Measurements from ENCODE around the gene TFF3.

TFF3 gene

DNA sequence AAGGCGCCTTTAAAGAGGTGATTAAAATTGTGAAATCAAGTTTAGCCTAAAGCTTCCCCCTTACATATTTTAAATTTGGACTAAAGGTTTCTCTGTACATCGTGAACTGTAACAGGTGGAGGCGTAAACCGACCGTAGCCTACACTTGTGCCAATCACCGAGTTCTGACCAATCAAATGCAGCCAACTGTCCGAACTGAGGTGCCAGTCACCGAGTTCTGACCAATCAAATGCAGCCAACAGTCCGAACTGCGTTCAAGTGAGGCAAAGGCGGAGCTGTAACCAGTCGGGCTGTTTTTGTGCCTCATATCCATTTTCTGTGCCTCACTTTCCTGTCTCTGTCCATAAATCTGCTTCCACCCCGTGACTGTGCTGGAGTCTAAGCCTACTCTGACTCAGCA, 43.7 kb upstream of the TFF3 start:
- no peak for DNase-seq (ENCODE audit: low read depth)
- H3K4me3 ChIP-seq (replicated peaks; ENCODE audit: low read depth, low read length), result no peak overlapping the region
- TF ChIP-seq, protein P1, sequence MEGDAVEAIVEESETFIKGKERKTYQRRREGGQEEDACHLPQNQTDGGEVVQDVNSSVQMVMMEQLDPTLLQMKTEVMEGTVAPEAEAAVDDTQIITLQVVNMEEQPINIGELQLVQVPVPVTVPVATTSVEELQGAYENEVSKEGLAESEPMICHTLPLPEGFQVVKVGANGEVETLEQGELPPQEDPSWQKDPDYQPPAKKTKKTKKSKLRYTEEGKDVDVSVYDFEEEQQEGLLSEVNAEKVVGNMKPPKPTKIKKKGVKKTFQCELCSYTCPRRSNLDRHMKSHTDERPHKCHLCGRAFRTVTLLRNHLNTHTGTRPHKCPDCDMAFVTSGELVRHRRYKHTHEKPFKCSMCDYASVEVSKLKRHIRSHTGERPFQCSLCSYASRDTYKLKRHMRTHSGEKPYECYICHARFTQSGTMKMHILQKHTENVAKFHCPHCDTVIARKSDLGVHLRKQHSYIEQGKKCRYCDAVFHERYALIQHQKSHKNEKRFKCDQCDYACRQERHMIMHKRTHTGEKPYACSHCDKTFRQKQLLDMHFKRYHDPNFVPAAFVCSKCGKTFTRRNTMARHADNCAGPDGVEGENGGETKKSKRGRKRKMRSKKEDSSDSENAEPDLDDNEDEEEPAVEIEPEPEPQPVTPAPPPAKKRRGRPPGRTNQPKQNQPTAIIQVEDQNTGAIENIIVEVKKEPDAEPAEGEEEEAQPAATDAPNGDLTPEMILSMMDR (IDR thresholded peaks at IDR 0.05; ENCODE audit: low read length, missing control alignments), result no peak

- no peak for DNase-seq (ENCODE audit: low read depth)
- no peak overlapping the region for H3K4me3 ChIP-seq (replicated peaks; ENCODE audit: low read depth, low read length)
- TF ChIP-seq, protein P1 (IDR thresholded peaks at IDR 0.05; ENCODE audit: low read length, missing control alignments), result no peak
Measured at GRCh38 chr21:42358261-42358660, 43.1 kb upstream of the TFF3 start.

DNA sequence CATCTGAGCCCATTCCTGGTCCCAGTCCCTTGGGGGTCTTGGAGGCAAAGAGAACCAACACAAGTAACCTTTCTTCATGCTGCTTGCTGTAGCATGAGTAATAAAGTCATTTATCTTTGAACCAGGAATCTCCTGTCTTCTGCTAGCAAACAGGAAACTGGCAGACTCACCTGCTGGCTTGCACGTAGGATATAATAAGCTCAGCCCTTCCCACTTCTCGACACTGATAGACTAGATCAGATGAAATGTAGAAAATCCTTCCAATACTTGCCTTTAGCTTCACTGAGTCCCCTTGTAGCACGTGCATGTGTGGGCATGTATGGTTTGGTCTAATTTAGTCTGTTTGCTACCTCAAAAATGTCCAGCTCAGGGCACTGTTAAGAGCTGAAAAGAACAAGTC, 42.1 kb upstream of the TFF3 start:
- DNase-seq (ENCODE audit: low read depth), result no peak
- no peak overlapping the region for H3K4me3 ChIP-seq (replicated peaks; ENCODE audit: low read depth, low read length)
- TF ChIP-seq, protein P1 (IDR thresholded peaks at IDR 0.05; ENCODE audit: low read length, missing control alignments), result no peak

GRCh38 chr21:42356650-42357049, 41.4 kb upstream of the TFF3 start:
- DNase-seq (ENCODE audit: low read depth), result no peak
- TF ChIP-seq, protein P1 (IDR thresholded peaks at IDR 0.05; ENCODE audit: low read length, missing control alignments), result no peak
- H3K4me3 ChIP-seq (replicated peaks; ENCODE audit: low read depth, low read length), result no peak overlapping the region

DNA sequence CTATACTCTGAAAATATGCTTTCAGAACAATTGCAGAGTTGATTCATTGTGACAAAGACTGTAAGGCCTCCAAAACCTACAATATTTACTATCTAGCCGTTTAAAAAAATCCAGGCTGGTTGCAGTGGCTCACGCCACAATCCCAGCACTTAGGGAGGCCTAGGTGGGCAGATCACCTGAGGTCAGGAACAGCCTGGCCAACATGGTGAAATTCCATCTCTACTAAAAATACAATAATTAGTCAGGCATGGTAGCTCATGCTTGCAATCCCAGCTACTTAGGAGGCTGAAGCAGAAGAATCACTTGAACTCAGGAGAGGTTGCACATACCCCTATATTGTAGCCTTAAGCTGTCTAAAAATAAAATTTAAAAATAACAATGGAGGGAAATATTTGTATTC, 40.8 kb upstream of the TFF3 start:
- H3K4me3 ChIP-seq (replicated peaks; ENCODE audit: low read depth, low read length), result no peak overlapping the region
- no peak for DNase-seq (ENCODE audit: low read depth)
- TF ChIP-seq, protein P1 (IDR thresholded peaks at IDR 0.05; ENCODE audit: low read length, missing control alignments), result no peak

- no peak for DNase-seq (ENCODE audit: low read depth)
- TF ChIP-seq, protein P1 (IDR thresholded peaks at IDR 0.05; ENCODE audit: low read length, missing control alignments), result no peak
- H3K4me3 ChIP-seq (replicated peaks; ENCODE audit: low read depth, low read length), result no peak overlapping the region
Measured at GRCh38 chr21:42353623-42354022, 38.4 kb upstream of the TFF3 start.

DNA sequence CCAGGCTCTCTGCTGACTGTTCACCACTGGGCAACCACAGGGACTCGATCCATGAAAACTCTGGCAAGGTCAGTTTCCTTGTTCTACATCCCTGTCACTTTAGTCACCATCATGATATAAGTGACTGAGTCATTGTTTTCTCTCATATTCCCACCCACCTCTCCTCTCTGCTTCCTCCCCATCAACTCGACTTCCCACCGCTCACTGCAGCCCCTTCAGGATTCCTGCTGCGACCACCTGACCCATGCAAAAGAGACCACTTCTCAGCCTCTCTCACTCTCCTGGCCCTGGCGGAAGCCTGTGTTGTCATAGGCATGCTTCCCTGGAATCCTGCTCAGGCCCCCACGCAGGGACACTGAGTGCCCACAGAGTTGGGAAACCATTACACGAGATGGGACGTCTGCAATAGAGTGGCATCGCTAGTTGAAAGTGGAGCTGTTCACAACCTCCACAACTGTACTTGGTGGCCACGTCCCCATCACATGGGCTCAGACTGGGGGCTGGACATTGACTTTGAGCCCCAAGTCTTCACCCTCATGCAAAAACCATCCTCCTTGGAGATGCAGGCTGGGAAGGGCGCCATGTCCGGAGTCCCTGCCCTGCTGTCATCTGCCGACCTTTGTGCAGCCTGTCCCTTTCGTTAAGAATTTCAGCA, 37.4 kb upstream of the TFF3 start:
- TF ChIP-seq, protein P1 (IDR thresholded peaks at IDR 0.05; ENCODE audit: low read length, missing control alignments), result no peak
- no peak for DNase-seq (ENCODE audit: low read depth)
- H3K4me3 ChIP-seq (replicated peaks; ENCODE audit: low read depth, low read length), result no peak overlapping the region
